ENCODE data around the gene TMEM126A. TPM values are rescaled to one million over a fixed set of nuclear protein-coding genes. Genes with fewer than 3 reads are reported as not detected.

The TMEM126A gene
- total RNA-seq, 1 experiment from 2014 or later, result 37.2 TPM

- TF ChIP-seq ZMAT4 (CRISPR knock-in tag; IDR thresholded peaks at IDR 0.05) (no peak), ZNF121 (CRISPR knock-in tag; IDR thresholded peaks at IDR 0.05) (no peak), IRF1 (CRISPR knock-in tag; IDR thresholded peaks at IDR 0.05) (no peak), GRHL2 (CRISPR knock-in tag; IDR thresholded peaks at IDR 0.05; ENCODE audit: insufficient replicate concordance, severe bottlenecking) (no peak), E2F4 (CRISPR knock-in tag; IDR thresholded peaks at IDR 0.05; ENCODE audit: borderline replicate concordance, low read depth) (no peak), ZNF232 (CRISPR knock-in tag; IDR thresholded peaks at IDR 0.05) (no peak), ESRRA (CRISPR knock-in tag; IDR thresholded peaks at IDR 0.05; ENCODE audit: borderline replicate concordance) (no peak), FOXJ3 (CRISPR knock-in tag; IDR thresholded peaks at IDR 0.05; ENCODE audit: borderline replicate concordance) (no peak), SMAD3 (CRISPR knock-in tag; IDR thresholded peaks at IDR 0.05; ENCODE audit: borderline replicate concordance) (no peak), JAZF1 (CRISPR knock-in tag; IDR thresholded peaks at IDR 0.05) (no peak), CBFB (CRISPR knock-in tag; IDR thresholded peaks at IDR 0.05; ENCODE audit: low read depth) (no peak), MLX (CRISPR knock-in tag; IDR thresholded peaks at IDR 0.05) (no peak), NFYB (CRISPR knock-in tag; conservative IDR thresholded peaks at IDR 0.05; ENCODE audit: low read depth) (no peak), AR (CRISPR knock-in tag; IDR thresholded peaks at IDR 0.05) (no peak), ATF3 (CRISPR knock-in tag; conservative IDR thresholded peaks at IDR 0.05) (no peak), CDX4 (CRISPR knock-in tag; IDR thresholded peaks at IDR 0.05; ENCODE audit: borderline replicate concordance) (no peak)
Measured at GRCh38 chr11:85656777-85657176, 9.0 kb downstream of the TMEM126A start (continued).

GRCh38 chr11:85658180-85658579 lies 10.4 kb downstream of the TMEM126A start:
- ChIA-PET CTCF (no interaction called here), POLR2A (interaction anchor here (0.8 kb wide), 1 partner anchor 10 kb away, joined by 3 read pairs; the partner anchor contains the start of gene TMEM126A)
- peaks cover 52% of the 10 kb centered on the region for H3K36me3 Mint-ChIP-seq
- no peak overlapping the region for H3K4me3 Mint-ChIP-seq
- ATAC-seq, result no peak
- peaks cover 28% of the 10 kb centered on the region for H3K4me1 Mint-ChIP-seq
- no peak for DNase-seq (ENCODE audit: low spot score)
- H3K9me3 Mint-ChIP-seq, result no peaks in the 10 kb centered on the region
- no peaks in the 10 kb centered on the region for H3K27me3 Mint-ChIP-seq (ENCODE audit: low read depth)
- no peak overlapping the region for H3K27ac Mint-ChIP-seq
- TF ChIP-seq SOX15 (CRISPR knock-in tag; IDR thresholded peaks at IDR 0.05), result no peak
- no peak for TF ChIP-seq NFYB (CRISPR knock-in tag; conservative IDR thresholded peaks at IDR 0.05; ENCODE audit: low read depth)
- TF ChIP-seq ZNF138 (CRISPR knock-in tag; conservative IDR thresholded peaks at IDR 0.05), result no peak
- no peak for TF ChIP-seq ZNF671 (CRISPR knock-in tag; IDR thresholded peaks at IDR 0.05)
- TF ChIP-seq NFE2L1 (CRISPR knock-in tag; IDR thresholded peaks at IDR 0.05), result no peak
- no peak for TF ChIP-seq CTCF (IDR thresholded peaks at IDR 0.05)
- TF ChIP-seq MLX (CRISPR knock-in tag; IDR thresholded peaks at IDR 0.05), result no peak
- TF ChIP-seq ZNF219 (CRISPR knock-in tag; IDR thresholded peaks at IDR 0.05; ENCODE audit: borderline replicate concordance), result no peak
- no peak for TF ChIP-seq ARID4B (CRISPR knock-in tag; IDR thresholded peaks at IDR 0.05; ENCODE audit: borderline replicate concordance)
